Coronary artery (tissue), 2 donors: Measurements from ENCODE around the gene SMAD9.
"Not testable (repeated sequence)": the region's sequence is repeated elsewhere in the genome, so short reads cannot be mapped to it uniquely, and the experiment has no call there.

Source experiments
- DNase-seq: peaks from one replicate; pipeline ENCODE4 v3.0.0-alpha.2; 2017; ENCODE audit warnings: low spot score
- H3K27ac ChIP-seq, 2 donors: fragments of 200-600 bp; sonication (generic); one replicate each; pipeline ENCODE4 v1.5.1; 2016 to 2019
- H3K4me3 ChIP-seq: fragments of 200-600 bp; sonication (generic); 2 replicates; pipeline ENCODE4 v1.5.1; 2016; ENCODE audit warnings: mild to moderate bottlenecking, moderate library complexity
- CTCF ChIP-seq: fragments of 200-600 bp; sonication (generic); IDR thresholded peaks from one replicate; pipeline ENCODE4 v1.5.1; 2019; ENCODE audit warnings: antibody characterized with exemption

Gene SMAD9

GRCh38 chr13:36897054-36897616, 22.9 kb downstream of the SMAD9 start:
- no peak for TF ChIP-seq CTCF
- no peak for DNase-seq
- no peak overlapping the region for H3K4me3 ChIP-seq
- H3K27ac ChIP-seq: no peak overlapping the region

- no peak for TF ChIP-seq CTCF
- Histone ChIP-seq H3K4me3 (no peak overlapping the region), H3K27ac (peak overlapping the region in 1 of 2 donors; percentile 22)
- DNase-seq: no peak
Observed at GRCh38 chr13:36891752-36892151, 28.3 kb downstream of the SMAD9 start.

GRCh38 chr13:36888645-36889044, 31.4 kb downstream of the SMAD9 start:
- TF ChIP-seq CTCF: no peak
- no peak overlapping the region for H3K4me3 ChIP-seq
- peak overlapping the region in 1 of 2 donors; percentile 47 for H3K27ac ChIP-seq
- DNase-seq: no peak

GRCh38 chr13:36887758-36888521, 32.1 kb downstream of the SMAD9 start:
- H3K4me3 ChIP-seq: no peak overlapping the region
- TF ChIP-seq CTCF: no peak
- no peak for DNase-seq
- H3K27ac ChIP-seq: peak overlapping the region in 1 of 2 donors; percentile 47

GRCh38 chr13:36885901-36886300, 34.1 kb downstream of the SMAD9 start:
- Histone ChIP-seq H3K4me3 (no peak overlapping the region), H3K27ac (no peak overlapping the region)
- no peak for DNase-seq

GRCh38 chr13:36884235-36884634, 35.8 kb downstream of the SMAD9 start:
- H3K4me3 ChIP-seq: no peak overlapping the region
- no peak for TF ChIP-seq CTCF
- no peak for DNase-seq
- H3K27ac ChIP-seq: no peak overlapping the region

More at GRCh38 chr13:36885901-36886300, 34.1 kb downstream of the SMAD9 start:
- TF ChIP-seq CTCF: no peak

GRCh38 chr13:36883824-36884223, 36.2 kb downstream of the SMAD9 start:
- Histone ChIP-seq H3K27ac (no peak overlapping the region), H3K4me3 (no peak overlapping the region)
- no peak for TF ChIP-seq CTCF
- DNase-seq: no peak

GRCh38 chr13:36883392-36883791, 36.6 kb downstream of the SMAD9 start:
- not testable (repeated sequence) for H3K27ac ChIP-seq, DNase-seq, H3K4me3 ChIP-seq
